ENCODE data around the gene TUBB3. TPM values are rescaled to one million over a fixed set of nuclear protein-coding genes. Genes with fewer than 3 reads are reported as not detected.

The TUBB3 gene
- total RNA-seq, 3 donors from 2014 or later, result 0.65 to 0.68 (median 0.66) TPM

DNA sequence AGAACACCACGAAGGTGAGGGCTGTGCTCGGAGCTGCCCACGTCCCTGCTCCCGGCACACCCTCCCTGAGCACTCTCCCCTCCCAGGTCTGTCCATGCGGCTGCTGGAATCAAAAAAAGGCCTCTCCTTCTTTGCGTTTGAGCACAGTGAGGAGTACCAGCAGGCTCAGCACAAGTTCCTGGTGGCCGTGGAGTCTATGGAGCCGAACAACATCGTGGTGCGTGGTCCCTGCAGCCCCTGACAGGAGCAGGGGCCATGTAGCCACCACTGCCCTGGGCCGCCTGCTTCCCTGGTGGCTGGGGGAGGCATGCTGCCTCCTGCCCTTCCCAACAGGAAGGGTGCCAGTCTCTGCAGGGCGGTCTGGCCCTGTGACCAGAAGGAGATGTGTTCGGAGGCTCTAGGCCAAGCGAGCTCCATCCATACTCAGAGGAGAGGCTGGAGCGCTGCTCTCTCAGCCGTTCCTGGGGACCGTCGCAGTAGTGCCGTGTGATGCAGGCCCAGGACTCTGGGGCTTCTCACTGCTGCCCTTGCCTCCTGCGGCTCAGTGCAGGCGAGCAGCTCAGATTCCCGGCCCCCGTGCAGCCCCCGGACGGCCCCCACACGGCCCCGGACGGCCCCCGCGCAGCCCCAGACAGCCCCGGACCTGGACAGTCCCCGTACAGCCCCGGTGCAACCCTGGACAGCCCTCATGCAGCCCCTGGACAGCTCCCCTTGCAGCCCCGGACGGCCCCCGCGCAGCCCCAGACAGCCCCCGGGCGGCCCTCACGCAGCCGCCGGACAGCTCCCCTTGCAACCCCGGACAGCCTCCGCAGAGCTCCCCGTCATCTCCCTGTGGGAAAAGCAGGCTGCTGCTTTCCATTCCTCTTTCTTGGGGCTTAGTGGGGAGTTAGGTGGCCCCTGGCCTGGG lies 29.2 kb upstream of the TUBB3 start:
- no peak for DNase-seq
- Mint-ChIP-seq H3K9me3 (no peaks in the 10 kb centered on the region), H3K4me1 (ENCODE audit: low read depth) (peaks cover 9% of the 10 kb centered on the region), H3K36me3 (ENCODE audit: insufficient read depth) (peaks cover 24% of the 10 kb centered on the region), H3K4me3 (no peak overlapping the region), H3K27me3 (ENCODE audit: low read depth) (no peaks in the 10 kb centered on the region)
- no peak for ATAC-seq

DNA sequence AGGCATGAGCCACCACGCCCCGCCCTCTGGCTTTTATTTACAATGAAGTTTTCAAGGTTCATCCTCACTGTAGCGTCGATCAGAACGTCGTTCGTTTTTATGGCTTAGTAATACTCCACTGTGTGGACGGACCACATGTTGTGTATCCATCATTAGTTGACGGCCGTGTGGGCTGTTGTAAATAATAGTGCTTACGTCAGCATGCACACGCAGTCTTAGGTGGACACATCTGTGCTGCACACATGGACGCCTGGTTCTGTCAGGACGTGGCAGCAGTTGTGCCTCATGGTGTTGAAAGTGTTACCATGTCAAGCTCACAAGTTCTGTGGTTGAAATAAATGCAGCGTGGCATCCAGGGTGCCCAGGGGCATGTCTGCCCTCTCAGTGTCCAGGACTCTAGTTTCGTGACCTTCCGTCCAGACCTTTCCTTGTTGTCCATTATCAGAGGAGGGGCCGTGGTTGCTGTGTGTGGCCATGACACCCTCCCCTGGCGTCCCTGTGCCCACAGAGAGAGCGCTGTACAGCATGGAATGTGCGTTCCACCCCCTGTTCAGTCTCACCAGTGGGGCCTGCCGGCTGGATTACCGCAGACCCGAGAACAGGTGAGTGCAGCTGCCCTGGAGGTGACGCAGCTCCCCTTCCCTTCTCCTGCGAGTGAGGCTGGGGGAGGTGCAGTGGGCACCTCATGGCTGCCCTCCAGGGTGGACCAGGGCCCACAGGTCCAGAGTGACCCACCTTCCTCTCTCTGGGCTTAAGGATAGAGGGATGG lies 27.5 kb upstream of the TUBB3 start:
- Mint-ChIP-seq H3K4me3 (no peak overlapping the region), H3K9me3 (no peaks in the 10 kb centered on the region), H3K27me3 (ENCODE audit: low read depth) (no peaks in the 10 kb centered on the region), H3K36me3 (ENCODE audit: insufficient read depth) (peaks cover 32% of the 10 kb centered on the region), H3K4me1 (ENCODE audit: low read depth) (peaks cover 4% of the 10 kb centered on the region)
- DNase-seq (no peak), ATAC-seq (no peak)

DNA sequence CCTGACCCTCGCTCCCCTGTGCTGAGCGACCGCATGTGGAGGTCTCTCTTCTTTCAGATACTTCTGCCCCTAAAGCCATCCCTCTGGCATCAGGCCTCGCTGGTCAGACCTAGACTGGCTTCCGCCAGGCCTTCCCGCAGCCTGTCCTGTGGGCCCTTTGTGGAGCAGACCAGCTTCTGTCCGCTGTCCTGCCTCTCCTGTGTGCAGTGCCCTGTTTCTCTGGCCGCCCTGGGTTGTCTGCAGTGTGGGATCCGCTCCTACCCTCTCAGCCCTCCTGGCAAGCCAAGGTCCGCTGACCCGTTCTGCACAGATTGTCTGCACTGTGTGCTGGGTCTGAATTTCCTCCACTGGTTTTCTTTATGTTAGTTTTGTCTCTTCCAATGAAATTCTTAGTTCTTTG lies 25.9 kb upstream of the TUBB3 start:
- H3K4me1 Mint-ChIP-seq (ENCODE audit: low read depth), result no peaks in the 10 kb centered on the region
- no peak for ATAC-seq
- H3K4me3 Mint-ChIP-seq, result no peak overlapping the region
- peaks cover 29% of the 10 kb centered on the region for H3K36me3 Mint-ChIP-seq (ENCODE audit: insufficient read depth)
- no peak for DNase-seq
- H3K9me3 Mint-ChIP-seq, result no peaks in the 10 kb centered on the region
- no peaks in the 10 kb centered on the region for H3K27me3 Mint-ChIP-seq (ENCODE audit: low read depth)

DNA sequence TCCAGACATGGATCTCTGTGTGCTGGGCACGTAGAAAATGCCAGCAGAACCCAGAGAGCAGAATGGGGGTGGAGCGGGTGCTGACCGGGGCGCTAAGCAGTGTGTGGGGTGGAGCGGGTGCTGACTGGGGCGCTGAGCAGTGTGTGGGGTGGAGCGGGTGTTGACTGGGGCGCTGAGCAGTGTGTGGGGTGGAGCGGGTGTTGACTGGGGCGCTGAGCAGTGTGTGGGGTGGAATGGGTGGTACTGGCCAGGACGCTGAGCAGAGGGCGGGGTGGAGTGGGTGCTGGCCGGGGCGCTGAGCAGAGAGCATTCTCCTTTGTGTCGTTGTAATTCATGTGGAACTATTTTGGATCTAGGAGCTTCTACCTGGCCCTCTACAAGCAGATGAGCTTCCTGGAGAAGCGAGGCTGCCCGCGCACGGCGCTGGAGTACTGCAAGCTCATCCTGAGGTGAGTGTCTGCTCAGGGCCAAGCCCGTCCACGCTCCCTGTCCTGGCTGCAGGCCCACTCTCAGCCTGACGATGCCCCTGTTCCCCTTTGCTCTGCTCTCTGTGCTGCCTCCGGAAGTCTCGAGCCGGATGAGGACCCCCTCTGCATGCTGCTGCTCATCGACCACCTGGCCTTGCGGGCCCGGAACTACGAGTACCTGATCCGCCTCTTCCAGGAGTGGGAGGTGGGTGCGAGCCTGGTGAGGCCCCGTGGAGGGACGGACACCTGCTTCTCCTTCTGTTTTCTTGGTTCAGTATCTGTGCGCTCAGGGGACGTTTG lies 24.8 kb upstream of the TUBB3 start:
- no peak overlapping the region for H3K4me3 Mint-ChIP-seq
- ATAC-seq (no peak), DNase-seq (no peak)
- H3K4me1 Mint-ChIP-seq (ENCODE audit: low read depth), result no peaks in the 10 kb centered on the region
- H3K36me3 Mint-ChIP-seq (ENCODE audit: insufficient read depth), result peaks cover 27% of the 10 kb centered on the region
- H3K9me3 Mint-ChIP-seq, result no peaks in the 10 kb centered on the region
- H3K27me3 Mint-ChIP-seq (ENCODE audit: low read depth), result no peaks in the 10 kb centered on the region

DNA sequence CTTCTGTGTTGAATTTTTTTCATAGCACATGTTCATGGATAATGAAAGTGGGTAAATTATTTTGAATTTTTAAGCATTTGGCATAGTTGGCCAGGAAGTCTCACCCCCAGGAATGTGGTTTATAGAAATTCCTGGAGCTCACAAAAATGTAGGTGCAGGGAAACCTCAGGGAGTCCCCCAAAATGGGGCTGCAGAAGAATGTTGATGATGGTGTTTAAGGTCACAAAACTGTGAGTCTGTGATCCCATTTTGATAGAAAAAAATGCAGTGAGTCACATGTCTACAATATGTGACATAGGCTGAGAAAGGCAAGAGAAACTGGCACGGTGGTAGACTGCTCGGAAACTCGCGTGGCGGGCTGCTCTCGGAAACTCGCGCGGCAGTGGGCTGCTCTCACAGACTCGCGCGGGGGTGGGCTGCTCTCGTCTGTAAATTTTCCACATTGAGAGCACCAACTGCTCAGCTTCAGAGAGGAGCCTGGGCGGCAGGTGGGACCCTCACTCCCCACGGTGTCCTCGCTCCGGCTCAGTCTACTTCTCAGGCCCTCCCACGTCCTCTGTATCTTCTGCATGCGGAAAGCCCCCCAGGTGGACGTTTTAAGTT lies 23.2 kb upstream of the TUBB3 start:
- H3K9me3 Mint-ChIP-seq, result no peaks in the 10 kb centered on the region
- H3K36me3 Mint-ChIP-seq (ENCODE audit: insufficient read depth), result peaks cover 27% of the 10 kb centered on the region
- DNase-seq (no peak), ATAC-seq (no peak)
- H3K4me3 Mint-ChIP-seq, result no peak overlapping the region
- no peaks in the 10 kb centered on the region for H3K4me1 Mint-ChIP-seq (ENCODE audit: low read depth)
- H3K27me3 Mint-ChIP-seq (ENCODE audit: low read depth), result no peaks in the 10 kb centered on the region

DNA sequence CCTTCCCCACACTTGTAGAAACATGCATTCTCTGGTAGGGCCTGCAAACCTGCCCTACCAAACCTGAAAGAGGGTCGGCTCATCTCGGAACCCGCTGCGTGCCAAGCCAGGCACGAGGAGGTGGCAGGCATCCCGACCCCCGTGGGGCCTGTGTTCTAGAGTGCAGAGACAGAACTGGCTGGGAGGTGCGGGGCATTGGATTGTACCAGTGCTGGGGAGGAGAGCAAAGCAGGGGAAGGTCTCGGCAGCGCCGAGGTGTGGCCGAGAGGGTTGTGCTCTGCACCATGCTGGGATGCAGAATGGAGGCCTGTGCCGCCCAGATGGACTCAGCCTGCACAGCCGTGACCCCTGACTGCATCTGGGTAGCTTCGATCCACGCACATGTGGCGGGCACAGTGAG lies 22.3 kb upstream of the TUBB3 start:
- Mint-ChIP-seq H3K9me3 (no peaks in the 10 kb centered on the region), H3K4me1 (ENCODE audit: low read depth) (no peaks in the 10 kb centered on the region), H3K36me3 (ENCODE audit: insufficient read depth) (peaks cover 26% of the 10 kb centered on the region), H3K27me3 (ENCODE audit: low read depth) (no peaks in the 10 kb centered on the region), H3K4me3 (no peak overlapping the region)
- ATAC-seq (no peak), DNase-seq (no peak)

DNA sequence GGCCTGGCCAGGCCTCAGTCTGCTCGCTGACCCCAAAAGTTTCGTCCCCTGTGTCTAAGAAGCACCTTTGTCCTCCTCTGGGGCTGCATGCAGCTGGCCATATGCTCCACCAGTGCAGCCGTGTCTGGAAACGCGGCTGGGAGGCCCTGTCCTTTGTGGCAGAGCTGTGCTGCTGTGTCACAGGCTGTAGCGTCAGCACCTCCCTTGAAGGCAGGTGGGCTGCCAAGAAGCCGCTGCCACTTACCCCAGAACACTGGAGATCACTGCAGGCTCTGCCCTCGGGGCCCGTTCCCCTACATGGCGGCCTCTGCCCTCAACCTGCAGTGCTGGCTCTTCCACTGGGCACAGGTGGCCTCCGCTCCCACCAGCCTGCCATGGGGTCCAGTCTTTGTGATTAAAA lies 20.2 kb upstream of the TUBB3 start:
- no peaks in the 10 kb centered on the region for H3K4me1 Mint-ChIP-seq (ENCODE audit: low read depth)
- H3K36me3 Mint-ChIP-seq (ENCODE audit: insufficient read depth), result peaks cover 21% of the 10 kb centered on the region
- no peaks in the 10 kb centered on the region for H3K9me3 Mint-ChIP-seq
- no peaks in the 10 kb centered on the region for H3K27me3 Mint-ChIP-seq (ENCODE audit: low read depth)
- no peak overlapping the region for H3K4me3 Mint-ChIP-seq
- no peak for ATAC-seq
- DNase-seq, result no peak

DNA sequence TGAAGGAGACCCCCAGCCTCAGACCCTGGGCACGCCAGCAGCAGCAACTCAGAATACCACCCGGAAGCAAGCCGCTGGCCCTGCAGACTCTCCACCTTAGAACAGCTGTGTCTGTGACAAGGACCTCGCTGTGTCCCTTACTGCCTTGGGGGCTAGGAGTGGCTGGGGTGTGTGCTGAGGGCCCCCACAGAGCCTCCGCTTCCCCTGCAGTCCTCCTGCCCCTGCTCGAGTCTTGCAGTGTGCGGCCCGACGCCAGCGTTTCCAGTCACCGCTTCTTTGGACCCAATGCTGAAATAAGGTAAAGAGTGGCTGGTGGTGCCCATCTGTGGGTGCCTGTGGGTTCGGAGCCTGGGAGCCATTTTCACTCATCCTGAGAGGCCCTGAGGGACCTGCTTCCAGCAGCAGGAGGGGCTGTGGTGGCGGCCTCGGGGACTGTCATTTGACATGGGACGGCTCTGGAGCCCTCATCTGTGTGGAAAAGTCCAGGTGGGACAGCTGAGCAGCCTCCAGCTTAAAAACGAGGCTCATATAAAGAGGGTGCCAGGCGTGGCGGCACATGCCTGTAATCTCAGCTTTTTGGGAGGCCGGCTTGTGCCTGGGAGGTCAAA lies 19.1 kb upstream of the TUBB3 start:
- Mint-ChIP-seq H3K9me3 (no peaks in the 10 kb centered on the region), H3K4me3 (no peak overlapping the region), H3K4me1 (ENCODE audit: low read depth) (no peaks in the 10 kb centered on the region), H3K27me3 (ENCODE audit: low read depth) (no peaks in the 10 kb centered on the region), H3K36me3 (ENCODE audit: insufficient read depth) (peaks cover 17% of the 10 kb centered on the region)
- ATAC-seq, result no peak
- DNase-seq, result no peak

DNA sequence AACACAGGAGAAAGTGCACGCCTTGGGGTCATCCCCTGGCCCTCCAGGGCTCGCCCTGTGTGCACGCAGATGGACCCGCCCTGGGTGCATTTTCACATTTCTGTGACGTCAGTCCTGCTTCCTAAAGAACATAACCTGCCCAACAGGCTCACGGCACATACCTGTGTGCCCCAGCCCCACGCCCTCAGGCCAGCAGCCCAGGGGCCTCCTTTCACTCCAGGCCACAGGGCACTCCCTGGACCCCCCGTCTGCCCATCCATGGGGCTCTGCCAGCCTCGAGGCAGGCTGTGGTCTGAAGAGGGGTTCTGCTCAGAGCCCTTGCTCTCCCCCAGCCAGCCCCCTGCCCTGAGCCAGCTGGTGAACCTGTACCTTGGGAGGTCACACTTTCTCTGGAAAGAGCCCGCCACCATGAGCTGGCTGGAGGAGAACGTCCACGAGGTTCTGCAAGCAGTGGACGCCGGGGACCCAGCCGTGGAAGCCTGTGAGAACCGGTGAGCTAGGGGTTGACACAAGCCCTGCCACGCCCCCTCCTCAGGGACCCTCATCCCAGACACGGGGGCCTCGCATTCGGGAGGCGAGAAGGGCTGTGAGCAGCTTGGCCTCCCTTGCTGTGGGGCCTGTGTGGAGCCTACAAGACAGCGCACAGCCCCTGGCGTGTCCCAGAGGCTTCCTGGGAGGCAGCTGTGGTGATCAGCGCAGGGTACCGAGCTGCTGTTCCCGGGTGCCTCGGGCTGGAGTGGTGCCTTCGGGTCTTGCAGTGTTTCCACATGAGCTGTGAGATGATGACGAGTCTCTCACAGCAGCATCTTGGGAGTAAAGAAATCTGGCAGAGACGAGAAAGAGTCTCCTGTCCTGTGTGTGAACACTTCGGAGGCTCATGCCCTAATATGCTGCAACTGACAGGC lies 18.3 kb upstream of the TUBB3 start:
- Mint-ChIP-seq H3K4me1 (ENCODE audit: low read depth) (no peaks in the 10 kb centered on the region), H3K4me3 (no peak overlapping the region), H3K36me3 (ENCODE audit: insufficient read depth) (peaks cover 12% of the 10 kb centered on the region), H3K9me3 (no peaks in the 10 kb centered on the region), H3K27me3 (ENCODE audit: low read depth) (no peaks in the 10 kb centered on the region)
- ATAC-seq, result peak in 1 of 2 donors; percentile 12
- no peak for DNase-seq

DNA sequence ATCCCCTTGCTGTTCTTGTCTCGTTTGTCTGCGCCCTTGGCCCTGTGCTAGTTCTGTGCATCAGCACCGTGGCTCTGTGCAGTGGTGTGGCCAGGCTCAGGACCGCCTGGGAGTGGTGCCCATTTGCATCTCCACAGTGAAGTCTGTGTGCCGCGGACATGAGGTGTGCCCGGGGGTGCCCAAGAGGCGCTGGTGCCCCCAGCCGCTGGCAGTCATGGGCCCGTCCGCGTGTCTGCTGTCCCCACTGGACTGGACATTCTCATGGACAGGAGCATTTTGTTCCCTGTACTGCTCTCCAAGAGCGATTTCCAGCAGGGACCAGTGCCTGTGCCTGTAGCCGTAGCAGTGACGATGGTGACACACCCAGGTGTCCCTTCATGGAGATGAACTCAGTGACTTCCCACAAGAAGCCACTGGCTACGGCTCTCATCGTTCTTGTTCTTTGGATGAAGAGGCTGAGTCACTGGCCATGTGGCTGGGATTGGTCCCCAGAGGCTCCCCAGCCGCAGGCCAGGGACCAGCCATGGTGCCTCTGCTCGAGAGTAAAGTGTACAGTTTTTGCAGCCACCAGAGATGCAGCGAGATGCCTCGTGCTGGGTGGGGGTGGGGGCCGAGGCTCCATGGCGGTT lies 17.5 kb upstream of the TUBB3 start:
- Mint-ChIP-seq H3K36me3 (ENCODE audit: insufficient read depth) (peaks cover 7% of the 10 kb centered on the region), H3K27me3 (ENCODE audit: low read depth) (no peaks in the 10 kb centered on the region), H3K4me1 (ENCODE audit: low read depth) (peaks cover 3% of the 10 kb centered on the region), H3K9me3 (no peaks in the 10 kb centered on the region), H3K4me3 (no peak overlapping the region)
- ATAC-seq (no peak), DNase-seq (no peak)

DNA sequence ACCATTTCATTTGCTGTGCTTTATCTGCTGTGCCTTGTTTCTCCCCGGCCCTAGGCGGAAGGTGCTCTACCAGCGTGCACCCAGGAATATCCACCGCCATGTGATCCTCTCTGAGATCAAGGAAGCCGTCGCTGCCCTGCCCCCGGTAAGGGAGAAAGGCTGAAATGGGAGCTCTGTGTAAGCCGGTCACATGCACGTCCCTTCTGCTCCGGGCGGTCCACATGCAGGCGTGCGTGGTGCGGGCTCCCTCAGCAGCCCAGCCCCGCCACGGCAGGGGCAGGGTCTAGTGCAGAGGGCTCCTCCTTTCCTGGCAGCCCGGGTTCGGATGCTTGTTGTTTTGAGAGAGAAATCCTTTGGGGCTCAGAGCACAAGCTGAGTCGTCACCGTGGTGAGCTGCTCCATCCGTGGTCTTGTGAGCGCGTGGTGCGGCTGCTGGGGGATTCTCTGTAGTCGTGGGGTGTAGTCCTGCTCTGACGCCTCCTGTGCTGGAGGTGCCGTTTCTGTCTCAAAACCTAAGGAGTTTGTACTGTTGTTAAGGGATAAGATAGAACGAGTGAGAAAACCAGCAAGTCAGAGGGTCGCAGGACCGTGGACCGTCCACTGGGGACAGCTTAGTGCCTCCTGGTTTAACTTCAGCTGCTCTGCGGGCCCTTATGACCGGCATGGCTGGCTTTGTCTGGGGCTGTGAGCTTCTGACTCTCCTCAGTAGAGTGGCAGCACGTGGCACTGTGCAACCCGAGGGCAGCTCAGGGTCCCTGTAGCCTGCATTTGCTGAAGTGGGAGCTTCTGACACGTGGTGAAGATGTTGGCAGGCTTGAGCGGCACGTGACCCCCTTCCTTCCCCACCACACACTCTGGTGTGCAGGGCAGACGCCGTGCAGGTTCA lies 16.8 kb upstream of the TUBB3 start:
- H3K36me3 Mint-ChIP-seq (ENCODE audit: insufficient read depth), result peaks cover 10% of the 10 kb centered on the region
- H3K4me3 Mint-ChIP-seq, result no peak overlapping the region
- H3K9me3 Mint-ChIP-seq, result no peaks in the 10 kb centered on the region
- no peak for DNase-seq
- ATAC-seq, result no peak
- no peaks in the 10 kb centered on the region for H3K27me3 Mint-ChIP-seq (ENCODE audit: low read depth)
- H3K4me1 Mint-ChIP-seq (ENCODE audit: low read depth), result peaks cover 3% of the 10 kb centered on the region
